22Rv1 (cell line): ENCODE measurements around the gene PLEKHG4B.

ENCODE experiments used
- CTCF ChIP-seq: fragments of 450-650 bp; IDR thresholded peaks from 2 replicates; pipeline ENCODE4 v1.5.1; 2017; ENCODE audit warnings: mild to moderate bottlenecking
- ZFX ChIP-seq: fragments of 450-650 bp; IDR thresholded peaks from 2 replicates; pipeline ENCODE4 v1.6.1; 2017; ENCODE audit warnings: antibody characterized with exemption, borderline replicate concordance

GRCh38 chr5:77170-77501 is 14.8 kb upstream of the PLEKHG4B start:
- TF ChIP-seq CTCF (no peak), ZFX (no peak)
